Right ventricle myocardium superior (tissue), 1 donor: ENCODE data around the gene C9orf50. TPM values are rescaled to one million over a fixed set of nuclear protein-coding genes. Genes with fewer than 3 reads are reported as not detected.
"Not testable (repeated sequence)": the region's sequence is repeated elsewhere in the genome, so short reads cannot be mapped to it uniquely, and the experiment has no call there.

Source experiments
- ATAC-seq: fragments of 200-7000 bp; cut with Tn5 transposase; one replicate; pipeline ENCODE4 v1.9.1; 2020; ENCODE audit warnings: mild to moderate bottlenecking; ENCODE audit not compliant: poor library complexity
- DNase-seq: peaks from one replicate; pipeline ENCODE4 v3.0.0-alpha.2; 2020
- intact Hi-C: fragments of 100-400 bp; cut with DNase I; formaldehyde crosslinking; loops from one replicate; pipeline ENCODE4 v1.11.2; 2022
- long read RNA-seq: library from polyadenylated mRNA; unstranded; transcript quantifications from one replicate; pipeline ENCODE4 v2.0.0, GENCODE V29; 2021
- total RNA-seq: library from RNA; stranded (reverse); fragmentation: NEBNext Ultra II Directional; extraction: Animal tissue kit (Norgen Biotek cat#: 25700); gene quantifications from one replicate; pipeline ENCODE4 v1.2.1, GENCODE V29; 2021
- donor health status: DM: no; HTN: yes; CAD: no; lungs with severe emphysema.

The C9orf50 gene, protein sequence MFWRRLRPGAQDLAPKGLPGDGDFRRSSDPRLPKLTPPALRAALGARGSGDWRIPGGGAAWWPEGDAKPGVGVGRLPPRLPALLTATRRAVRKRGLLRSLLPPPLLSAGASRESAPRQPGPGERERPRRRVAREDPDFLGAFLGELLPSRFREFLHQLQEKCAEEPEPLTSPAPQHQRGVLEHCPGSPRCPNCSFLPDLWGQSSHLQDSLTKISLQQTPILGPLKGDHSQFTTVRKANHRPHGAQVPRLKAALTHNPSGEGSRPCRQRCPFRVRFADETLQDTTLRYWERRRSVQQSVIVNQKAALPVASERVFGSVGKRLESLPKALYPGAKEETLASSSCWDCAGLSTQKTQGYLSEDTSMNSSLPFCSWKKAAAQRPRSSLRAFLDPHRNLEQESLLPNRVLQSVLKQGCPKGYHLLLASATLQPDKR
- not detected for total RNA-seq
- long read RNA-seq: 0 reads

DNA sequence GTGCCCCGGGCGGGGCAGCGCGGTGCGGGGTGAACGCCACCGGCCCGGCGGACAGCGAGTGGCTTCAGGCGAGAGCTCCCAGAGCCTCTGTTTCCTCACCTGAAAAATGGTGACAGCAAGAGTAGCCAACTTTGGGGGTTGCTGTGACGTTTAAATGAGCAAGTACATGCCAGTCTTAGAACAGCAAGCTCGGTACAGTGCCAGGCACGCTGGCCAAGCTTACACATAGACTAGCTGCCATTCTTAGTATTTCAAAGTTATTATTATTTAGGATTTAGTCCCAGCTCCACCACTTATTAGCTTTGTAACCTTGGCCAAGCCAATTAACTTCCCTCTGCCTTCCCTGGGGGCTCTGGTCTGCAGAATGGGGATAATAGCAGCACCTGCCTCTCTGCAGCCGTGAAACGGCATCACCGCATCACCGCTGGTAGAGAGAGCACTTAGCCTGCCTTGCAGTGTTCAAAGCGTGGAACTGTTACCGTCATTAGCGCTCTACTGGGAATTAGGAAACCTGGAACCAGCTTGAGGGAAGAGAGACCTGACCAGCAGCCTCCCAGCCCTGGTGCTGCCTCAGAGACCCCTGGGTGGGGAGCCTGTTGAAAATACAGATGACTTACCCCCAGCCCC, at the start of gene C9orf50:
Gene C9orf50, minus strand, starts transcription at position 433 of the 627 bp plus-strand sequence. CDS start 527 bp downstream, outside the sequence.
- ATAC-seq (no peak), DNase-seq (no peak)
- intact Hi-C loops: no loop called here

DNA sequence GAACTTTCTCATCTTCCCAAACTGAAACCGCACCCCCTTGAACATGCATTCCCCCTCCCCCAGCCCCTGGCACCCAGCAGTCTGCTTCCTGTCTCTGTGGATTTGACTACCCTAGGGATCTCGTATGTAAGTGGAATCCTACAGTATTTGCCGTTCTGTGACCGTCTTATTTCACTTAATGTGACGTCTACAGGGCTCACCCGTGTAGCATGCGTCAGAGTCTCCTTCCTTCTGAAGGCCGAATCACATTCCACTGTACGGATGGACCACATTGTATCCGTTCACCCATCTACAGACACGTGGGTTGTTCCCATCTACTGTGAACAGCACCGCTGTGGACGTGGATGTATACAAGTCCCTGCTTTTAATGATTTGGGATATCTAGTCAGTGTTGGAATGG, 49.0 kb upstream of the C9orf50 start:
- intact Hi-C loops: no loop called here
- no peak for DNase-seq
- ATAC-seq: no peak

DNA sequence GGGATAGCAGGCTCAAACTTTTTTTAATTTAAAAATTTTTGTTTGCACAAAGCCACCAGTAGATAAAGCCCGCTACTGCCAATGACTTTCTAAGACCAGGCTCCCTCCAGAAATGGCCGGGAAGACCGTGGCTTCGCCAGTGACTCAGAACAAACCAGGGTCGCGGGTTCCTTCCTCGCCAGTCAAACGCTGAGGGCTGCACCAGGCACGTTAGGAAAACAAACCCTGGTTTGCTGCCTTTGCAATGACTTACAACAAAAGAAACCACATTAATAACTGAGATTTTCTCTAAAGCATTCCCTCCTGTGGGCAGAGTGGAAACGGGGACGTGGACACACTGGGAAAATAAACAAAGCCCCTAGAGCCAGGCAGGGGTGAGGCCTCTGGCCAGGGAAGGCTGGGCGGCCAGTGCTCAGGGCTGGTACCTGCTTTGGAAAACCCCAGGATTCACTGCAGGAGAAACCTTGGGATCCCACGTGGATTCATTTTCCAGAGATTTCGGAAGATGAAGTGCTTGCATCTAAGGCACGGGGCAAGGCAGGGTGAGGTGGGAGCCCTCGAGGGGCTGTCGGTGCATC, 48.3 kb upstream of the C9orf50 start:
- intact Hi-C loops: no loop called here
- DNase-seq (no peak), ATAC-seq (no peak)

DNA sequence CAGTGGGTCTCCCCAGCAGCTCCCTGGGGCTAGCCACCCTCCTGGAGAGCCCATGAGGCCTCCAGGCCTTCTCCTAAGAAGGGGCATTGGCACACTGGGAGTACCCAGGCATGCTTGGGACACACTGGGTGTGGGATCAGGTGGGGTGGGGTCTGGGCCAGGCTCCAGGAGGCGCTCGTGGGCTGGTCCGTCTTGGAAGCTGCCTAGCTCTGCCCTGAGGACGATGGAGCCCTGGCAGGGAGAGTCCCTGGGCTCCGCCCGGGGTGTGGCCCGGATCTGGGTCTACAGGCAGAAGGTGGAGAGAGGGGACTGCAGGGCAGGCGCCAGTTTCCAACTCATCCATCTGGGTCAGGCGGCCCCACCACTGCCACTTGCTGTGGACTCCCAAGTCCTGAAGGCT, 46.9 kb upstream of the C9orf50 start:
- ATAC-seq: no peak

DNA sequence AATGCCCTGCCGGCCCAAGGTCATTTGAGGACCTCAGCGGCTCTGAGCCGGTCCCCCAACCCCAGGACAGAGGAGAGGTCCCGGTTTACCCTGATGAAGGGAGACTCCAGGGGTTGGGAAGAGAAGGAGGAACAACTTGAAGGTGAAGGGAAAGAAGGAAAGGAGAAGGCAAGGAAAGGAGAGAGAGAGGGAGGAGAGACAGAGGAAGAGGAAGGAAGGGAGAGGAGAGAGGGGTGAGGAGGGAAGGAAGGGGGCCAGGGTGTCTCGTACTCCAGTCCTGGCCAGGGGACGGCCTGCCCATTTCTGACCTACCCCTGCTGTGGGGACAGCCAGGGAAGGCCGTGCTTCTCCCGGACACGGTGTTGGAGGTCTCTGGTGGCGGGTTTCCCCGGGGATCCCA, 46.5 kb upstream of the C9orf50 start:
- intact Hi-C loops: no loop called here
- ATAC-seq (no peak), DNase-seq (no peak)

More for the DNA sequence above, 46.9 kb upstream of the C9orf50 start:
- intact Hi-C loops: no loop called here
- no peak for DNase-seq

DNA sequence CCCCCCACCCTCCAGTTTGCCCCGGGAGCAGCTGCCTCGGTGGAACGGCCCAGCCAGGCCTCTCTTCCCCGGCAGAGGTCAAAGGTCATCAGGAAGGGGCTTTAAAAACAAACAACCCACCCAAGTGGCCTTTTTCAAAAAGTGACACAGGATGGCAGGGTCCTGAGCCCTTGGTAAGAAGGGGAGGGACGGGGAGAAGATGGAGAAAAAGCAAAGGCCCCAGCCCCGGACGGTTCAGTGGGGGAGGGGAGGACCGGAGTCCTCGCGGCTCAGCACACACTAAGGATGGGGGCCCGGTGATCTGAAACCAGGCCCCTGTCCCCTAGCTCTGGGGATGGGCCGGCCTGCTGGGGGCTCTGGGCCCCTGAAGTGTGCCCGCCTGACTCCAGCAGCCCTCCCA, 45.7 kb upstream of the C9orf50 start:
- intact Hi-C loops: no loop called here
- no peak for DNase-seq
- no peak for ATAC-seq

DNA sequence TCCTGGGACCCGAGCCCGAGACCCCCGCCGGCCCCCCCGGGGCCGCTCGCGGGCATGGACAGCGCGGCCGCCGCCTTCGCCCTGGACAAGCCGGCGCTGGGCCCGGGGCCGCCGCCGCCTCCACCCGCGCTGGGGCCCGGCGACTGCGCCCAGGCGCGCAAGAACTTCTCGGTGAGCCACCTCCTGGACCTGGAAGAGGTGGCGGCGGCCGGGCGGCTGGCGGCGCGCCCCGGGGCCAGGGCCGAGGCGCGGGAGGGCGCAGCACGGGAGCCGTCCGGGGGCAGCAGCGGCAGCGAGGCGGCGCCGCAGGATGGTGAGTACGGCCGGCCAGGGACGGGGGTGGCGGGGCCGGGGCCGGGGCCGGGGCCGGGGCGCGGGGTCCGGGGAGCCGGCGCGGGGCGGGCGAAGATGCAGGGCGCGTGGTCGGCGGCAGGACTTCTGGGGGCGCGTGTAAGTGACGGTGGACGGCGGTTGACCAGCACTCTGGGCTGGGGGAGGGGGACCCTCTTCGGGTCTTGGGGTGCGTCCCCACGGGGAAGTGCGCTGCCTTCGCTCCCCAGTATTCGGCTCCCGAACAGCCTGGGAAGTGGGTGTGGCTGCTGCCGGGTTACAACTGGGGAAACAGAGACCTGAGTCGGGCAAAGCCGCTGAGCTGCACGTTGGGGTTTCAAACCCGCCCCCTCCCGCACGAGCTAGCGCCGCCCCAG, 45.1 kb upstream of the C9orf50 start:
- DNase-seq (no peak), ATAC-seq (no peak)
- intact Hi-C loops: no loop called here

DNA sequence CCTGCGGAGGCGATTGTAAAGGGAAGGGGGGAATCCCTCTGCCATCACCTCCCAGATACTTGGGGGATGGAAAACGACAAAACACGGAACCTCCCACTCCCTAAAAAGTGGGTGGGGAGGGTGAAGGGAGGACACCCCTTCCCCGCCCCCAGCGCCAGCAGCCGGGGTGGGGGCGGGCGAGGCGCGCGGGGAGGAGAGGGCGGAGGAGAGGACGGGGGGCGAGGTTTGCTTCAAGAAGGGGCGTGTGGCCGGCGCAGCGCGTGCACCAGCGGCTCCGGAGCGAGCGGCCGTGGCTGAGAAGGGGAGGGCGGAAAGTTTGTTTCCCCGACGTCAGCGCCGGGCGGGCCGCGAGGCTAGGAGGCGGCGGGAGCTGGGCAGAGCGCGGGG, 44.5 kb upstream of the C9orf50 start, which contains the start of gene PRRX2:
Gene PRRX2, plus strand, starts transcription at position 259 of the 387 bp plus-strand sequence. CDS start 221 bp downstream, outside the sequence.
- intact Hi-C loops: no loop called here
- DNase-seq: peak; percentile 56
- ATAC-seq: peak; percentile 65

DNA sequence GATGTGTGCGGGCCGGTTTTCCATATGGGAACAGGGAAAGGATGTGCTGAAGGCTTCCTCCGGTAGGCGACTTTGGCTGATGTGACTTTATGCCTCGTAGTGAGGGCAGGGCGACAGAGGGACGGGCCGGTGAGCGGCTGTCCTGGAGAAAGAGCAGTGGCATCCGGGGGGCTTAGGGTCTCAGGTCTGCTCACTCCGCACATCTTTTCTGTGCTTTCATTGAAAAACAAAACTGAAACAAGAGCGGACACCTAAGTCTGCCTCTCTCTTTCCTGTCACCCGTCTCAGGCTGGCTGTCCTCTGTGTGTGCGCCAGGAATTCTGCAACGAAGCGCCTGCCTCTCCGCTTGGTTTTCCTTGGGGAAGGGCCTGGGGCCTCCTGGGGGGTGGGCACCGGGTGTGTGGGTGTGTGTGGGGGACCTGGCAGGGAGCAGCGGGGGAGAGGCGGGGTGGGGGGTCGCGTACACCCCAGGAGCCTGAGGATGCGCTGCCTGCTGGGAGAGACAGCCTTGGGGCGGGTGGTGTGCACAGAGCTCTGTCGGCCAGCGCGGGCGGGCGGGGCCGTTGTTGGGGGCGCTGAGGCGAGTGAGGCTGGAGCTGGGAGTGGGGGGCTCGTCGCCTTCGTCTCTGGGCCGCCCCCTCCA, 44.0 kb upstream of the C9orf50 start:
- DNase-seq (no peak), ATAC-seq (peak; percentile 55)
- intact Hi-C loops: no loop called here

DNA sequence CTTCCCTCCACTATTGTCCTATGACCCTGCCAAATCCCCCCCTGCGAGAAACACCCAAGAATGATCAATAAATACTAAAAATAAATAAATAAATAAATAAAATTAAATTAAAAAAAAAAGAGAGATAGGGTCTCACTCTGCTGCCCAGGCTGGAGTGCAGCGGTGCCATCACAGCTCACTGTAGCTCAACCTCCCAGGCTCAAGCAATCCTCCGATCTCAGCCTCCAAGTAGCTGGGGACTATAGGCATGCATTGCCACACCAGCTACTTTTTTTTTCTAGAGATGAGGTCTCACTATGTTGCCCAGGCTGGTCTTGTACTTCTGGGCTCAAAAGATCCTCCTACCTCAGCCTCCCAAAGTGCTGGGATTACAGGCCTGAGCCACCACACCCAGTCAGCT, 41.3 kb upstream of the C9orf50 start:
- ATAC-seq, intact Hi-C loops, DNase-seq: not testable (repeated sequence)

DNA sequence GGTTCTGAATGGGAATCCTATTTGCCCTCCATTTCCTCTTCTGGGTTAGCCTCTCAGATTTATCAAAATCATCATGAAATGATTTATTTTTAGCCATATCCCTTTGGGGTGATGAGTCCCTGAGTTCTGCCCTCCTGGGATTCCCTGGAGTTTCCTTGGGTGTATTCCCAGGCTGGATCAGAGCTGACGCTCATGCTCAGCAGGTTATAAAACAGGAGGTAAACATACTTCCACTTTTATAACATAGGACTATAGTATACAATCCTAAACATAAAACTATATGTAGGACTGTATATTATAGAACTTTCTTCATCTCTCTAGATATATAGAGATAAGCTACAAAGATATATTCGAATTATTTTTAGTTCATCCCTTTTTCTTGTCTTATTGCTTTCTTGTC, 40.1 kb upstream of the C9orf50 start:
- ATAC-seq: no peak
- intact Hi-C loops: no loop called here
- DNase-seq: no peak

- ATAC-seq: no peak
- intact Hi-C loops: no loop called here
Observed at GRCh38 chr9:129656795-129657390, 36.0 kb upstream of the C9orf50 start.

GRCh38 chr9:129655696-129656095, 34.8 kb upstream of the C9orf50 start:
- intact Hi-C loops: no loop called here
- DNase-seq: no peak

More at GRCh38 chr9:129656795-129657390, 36.0 kb upstream of the C9orf50 start:
- DNase-seq: no peak

GRCh38 chr9:129655154-129655553, 34.3 kb upstream of the C9orf50 start:
- intact Hi-C loops: no loop called here
- ATAC-seq (no peak), DNase-seq (no peak)

More at GRCh38 chr9:129655696-129656095, 34.8 kb upstream of the C9orf50 start:
- no peak for ATAC-seq

- no peak for ATAC-seq
- intact Hi-C loops: no loop called here
- DNase-seq: no peak
Observed at GRCh38 chr9:129654554-129655040, 33.7 kb upstream of the C9orf50 start.

DNA sequence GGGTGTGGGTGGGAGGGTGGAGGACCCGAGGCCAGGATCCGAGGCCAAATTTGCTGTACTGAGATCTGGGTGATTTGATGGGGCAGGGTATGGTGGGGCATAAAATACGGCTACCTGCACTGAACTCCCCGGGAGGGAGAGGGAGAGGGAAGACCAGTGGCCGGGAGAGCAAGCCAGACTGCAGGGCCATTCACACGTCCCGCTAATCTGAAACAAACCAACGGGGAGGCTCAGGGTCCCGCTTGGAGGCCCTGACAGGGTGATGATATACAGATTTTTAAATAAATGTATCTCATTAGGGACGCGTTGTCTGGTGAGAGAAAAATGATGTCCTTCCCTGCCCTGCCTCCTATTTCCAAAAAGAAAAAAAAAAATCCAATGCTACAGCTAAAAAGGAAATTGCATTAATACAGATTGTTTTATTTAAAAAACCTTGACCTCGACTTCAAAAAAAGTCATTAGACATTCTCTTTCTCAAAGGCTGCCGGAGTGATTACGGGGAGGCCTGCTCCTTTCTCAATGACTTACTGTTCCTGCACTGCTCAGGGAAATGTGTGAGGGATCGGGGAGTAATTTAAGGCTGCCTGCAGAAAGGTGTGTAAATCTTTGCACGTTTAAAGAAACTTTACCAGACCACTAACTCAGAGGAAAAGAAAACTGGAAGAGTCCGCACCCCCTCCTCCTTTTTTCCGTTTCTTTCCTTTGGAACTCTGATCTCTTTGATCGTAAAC, 33.1 kb upstream of the C9orf50 start:
- intact Hi-C loops: no loop called here
- DNase-seq (no peak), ATAC-seq (no peak)

GRCh38 chr9:129650680-129651235, 29.9 kb upstream of the C9orf50 start:
- no peak for ATAC-seq
- intact Hi-C loops: no loop called here
- DNase-seq: no peak
